Measurements from ENCODE around the gene LIFR.

DNA sequence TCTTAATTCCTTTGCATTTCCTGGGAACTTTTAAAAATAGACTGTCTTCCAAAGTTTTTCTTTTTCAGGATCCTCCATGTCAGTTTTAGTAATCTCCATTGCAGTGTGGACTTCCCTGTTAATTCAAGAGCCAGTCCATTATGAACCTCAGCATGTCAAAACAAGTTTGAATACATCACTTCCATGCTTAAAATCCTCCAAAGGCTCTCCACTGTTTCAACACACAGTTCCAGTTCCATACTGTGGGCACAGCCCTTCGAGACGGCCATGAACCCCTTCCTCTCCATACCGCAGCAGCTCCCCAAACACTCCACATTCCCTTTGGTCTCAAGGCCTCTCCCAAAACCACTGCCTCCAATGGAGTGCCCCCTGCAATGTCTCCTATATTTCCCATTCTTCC lies 19.5 kb downstream of the LIFR start:
- TF ChIP-seq EZH2 (IDR thresholded peaks at IDR 0.05; ENCODE audit: borderline replicate concordance, low read depth, low read length, severe bottlenecking) (no peak), FOS (IDR thresholded peaks at IDR 0.05; ENCODE audit: borderline replicate concordance, insufficient read depth, low read length) (no peak)
- TF ChIP-seq, protein P1, sequence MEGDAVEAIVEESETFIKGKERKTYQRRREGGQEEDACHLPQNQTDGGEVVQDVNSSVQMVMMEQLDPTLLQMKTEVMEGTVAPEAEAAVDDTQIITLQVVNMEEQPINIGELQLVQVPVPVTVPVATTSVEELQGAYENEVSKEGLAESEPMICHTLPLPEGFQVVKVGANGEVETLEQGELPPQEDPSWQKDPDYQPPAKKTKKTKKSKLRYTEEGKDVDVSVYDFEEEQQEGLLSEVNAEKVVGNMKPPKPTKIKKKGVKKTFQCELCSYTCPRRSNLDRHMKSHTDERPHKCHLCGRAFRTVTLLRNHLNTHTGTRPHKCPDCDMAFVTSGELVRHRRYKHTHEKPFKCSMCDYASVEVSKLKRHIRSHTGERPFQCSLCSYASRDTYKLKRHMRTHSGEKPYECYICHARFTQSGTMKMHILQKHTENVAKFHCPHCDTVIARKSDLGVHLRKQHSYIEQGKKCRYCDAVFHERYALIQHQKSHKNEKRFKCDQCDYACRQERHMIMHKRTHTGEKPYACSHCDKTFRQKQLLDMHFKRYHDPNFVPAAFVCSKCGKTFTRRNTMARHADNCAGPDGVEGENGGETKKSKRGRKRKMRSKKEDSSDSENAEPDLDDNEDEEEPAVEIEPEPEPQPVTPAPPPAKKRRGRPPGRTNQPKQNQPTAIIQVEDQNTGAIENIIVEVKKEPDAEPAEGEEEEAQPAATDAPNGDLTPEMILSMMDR (IDR thresholded peaks at IDR 0.05; ENCODE audit: extremely low read depth in 1 of 2, insufficient read depth in 1 of 2, low read depth in 1 of 2, low read length in 2 of 2), result no peak
